ENCODE results near the gene MAN1B1.

MAN1B1 gene

GRCh38 chr9:137088121-137088520 is 1.3 kb downstream of the MAN1B1 start:
- DNase-seq: no peak

- no peak for DNase-seq
These were observed 2.6 kb downstream of the MAN1B1 start for GRCh38 chr9:137089232-137089947.

GRCh38 chr9:137095664-137096517 is 9.1 kb downstream of the MAN1B1 start:
- DNase-seq: no peak

GRCh38 chr9:137096785-137097546 is 10.2 kb downstream of the MAN1B1 start:
- DNase-seq: no peak

- no peak for DNase-seq
These were observed 11.1 kb downstream of the MAN1B1 start for GRCh38 chr9:137097761-137098462.

GRCh38 chr9:137099231-137099630 is 12.4 kb downstream of the MAN1B1 start:
- DNase-seq: no peak

GRCh38 chr9:137103206-137103999 is 16.6 kb downstream of the MAN1B1 start:
- DNase-seq: no peak

- no peak for DNase-seq
These were observed 19.3 kb downstream of the MAN1B1 start for GRCh38 chr9:137105814-137106661.

GRCh38 chr9:137106662-137107250 is 20.0 kb downstream of the MAN1B1 start:
- DNase-seq: no peak

- DNase-seq: no peak
These were observed 20.6 kb downstream of the MAN1B1 start for GRCh38 chr9:137107312-137107921.

GRCh38 chr9:137107982-137108381 is 21.2 kb downstream of the MAN1B1 start:
- DNase-seq: no peak

GRCh38 chr9:137108608-137109249 is 21.9 kb downstream of the MAN1B1 start:
- DNase-seq: no peak

GRCh38 chr9:137109250-137110146 is 22.7 kb downstream of the MAN1B1 start:
- no peak for DNase-seq

- no peak for DNase-seq
These were observed 23.5 kb downstream of the MAN1B1 start for GRCh38 chr9:137110147-137110910.

GRCh38 chr9:137110911-137111787 is 24.4 kb downstream of the MAN1B1 start:
- no peak for DNase-seq

- no peak for DNase-seq
These were observed 25.2 kb downstream of the MAN1B1 start for GRCh38 chr9:137111788-137112563.
